ENCODE data around the gene FXYD5. TPM values are rescaled to one million over a fixed set of nuclear protein-coding genes. Genes with fewer than 3 reads are reported as not detected.

FXYD5 gene
- total RNA-seq, 2 experiments from 2014 or later: 587 to 615 TPM

- intact Hi-C loops (cut with DNase I, micrococcal nuclease): no loop called here
- Histone ChIP-seq H3K36me3 (ENCODE audit: insufficient read depth, low read length) (no peaks in the 10 kb centered on the region), H3K27ac (ENCODE audit: low read depth in 1 of 2, low read length in 2 of 2) (no peak overlapping the region), H3K9me3 (ENCODE audit: control insufficient read depth in 1 of 2, insufficient read depth in 1 of 2, low read length in 2 of 2) (peaks cover 0 to 15% of the 10 kb centered on the region in 2 experiments), H3K4me1 (ENCODE audit: insufficient read depth, low read length) (no peaks in the 10 kb centered on the region), H3K27me3 (ENCODE audit: control insufficient read depth in 1 of 2, insufficient read depth in 2 of 2, low read length in 2 of 2) (peaks cover 0 to 2% of the 10 kb centered on the region in 2 experiments), H3K4me3 (ENCODE audit: low read length) (no peak overlapping the region)
- ATAC-seq (ENCODE audit: poor library complexity) (no peak), DNase-seq (no peak)
- Mint-ChIP-seq H3K27me3 (no peaks in the 10 kb centered on the region), H3K9me3 (no peaks in the 10 kb centered on the region), H3K4me1 (ENCODE audit: low read depth) (no peaks in the 10 kb centered on the region), H3K36me3 (ENCODE audit: low read depth) (no peaks in the 10 kb centered on the region), H3K4me3 (no peak overlapping the region), H3K27ac (no peak overlapping the region)
- ChIA-PET CTCF (no interaction called here), POLR2A (no interaction called here)
- no peak for TF ChIP-seq CTCF (IDR thresholded peaks at IDR 0.05)
Measured at GRCh38 chr19:35106291-35106583, 48.3 kb upstream of the FXYD5 start.

DNA sequence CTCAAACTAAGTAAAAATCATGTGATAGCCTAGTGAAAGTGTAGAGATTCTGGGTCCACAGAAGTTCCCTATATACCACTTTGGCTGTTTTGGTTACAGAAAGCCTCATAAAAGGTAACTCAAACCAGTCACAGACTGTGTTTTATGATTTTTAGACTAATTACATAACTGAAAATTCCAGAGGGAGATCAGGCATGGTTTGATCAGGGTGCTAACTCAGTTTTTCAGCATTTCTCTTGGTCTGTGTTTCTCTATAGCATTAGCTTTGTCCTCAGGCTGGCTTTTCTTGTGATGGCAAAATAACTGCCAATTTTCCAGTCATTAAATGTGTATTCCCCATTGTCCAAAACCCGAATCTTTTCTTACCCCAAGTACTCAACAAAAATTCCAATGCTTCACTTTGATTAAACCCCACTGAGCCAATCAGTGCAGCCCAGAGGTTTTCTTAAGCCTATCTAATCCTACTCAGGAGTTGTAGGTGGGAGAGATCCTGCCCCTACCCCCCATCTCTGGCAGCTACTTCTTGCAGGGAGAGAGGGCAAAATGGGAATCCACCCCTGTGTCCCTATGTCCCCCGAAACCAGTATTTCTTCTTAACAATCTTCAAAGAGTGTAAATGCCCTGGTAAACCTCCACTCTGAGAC, 47.5 kb upstream of the FXYD5 start:
- Histone ChIP-seq H3K27me3 (ENCODE audit: control insufficient read depth in 1 of 2, insufficient read depth in 2 of 2, low read length in 2 of 2) (peaks cover 0 to 2% of the 10 kb centered on the region in 2 experiments), H3K4me3 (ENCODE audit: low read length) (no peak overlapping the region), H3K4me1 (ENCODE audit: insufficient read depth, low read length) (no peaks in the 10 kb centered on the region), H3K36me3 (ENCODE audit: insufficient read depth, low read length) (no peaks in the 10 kb centered on the region), H3K9me3 (ENCODE audit: control insufficient read depth in 1 of 2, insufficient read depth in 1 of 2, low read length in 2 of 2) (peaks cover 0 to 15% of the 10 kb centered on the region in 2 experiments), H3K27ac (ENCODE audit: low read depth in 1 of 2, low read length in 2 of 2) (no peak overlapping the region)
- H3K9me3 Mint-ChIP-seq: no peaks in the 10 kb centered on the region
- no peak for ATAC-seq (ENCODE audit: poor library complexity)
- H3K27ac Mint-ChIP-seq: no peak overlapping the region
- no peaks in the 10 kb centered on the region for H3K27me3 Mint-ChIP-seq
- ChIA-PET POLR2A (no interaction called here), CTCF (no interaction called here)
- no peak for DNase-seq
- H3K4me1 Mint-ChIP-seq (ENCODE audit: low read depth): no peaks in the 10 kb centered on the region
- no peaks in the 10 kb centered on the region for H3K36me3 Mint-ChIP-seq (ENCODE audit: low read depth)
- intact Hi-C loops (cut with DNase I, micrococcal nuclease): no loop called here
- no peak for TF ChIP-seq CTCF (IDR thresholded peaks at IDR 0.05)
- no peak overlapping the region for H3K4me3 Mint-ChIP-seq

- no peaks in the 10 kb centered on the region for H3K36me3 ChIP-seq (ENCODE audit: insufficient read depth, low read length)
- H3K36me3 Mint-ChIP-seq (ENCODE audit: low read depth): no peaks in the 10 kb centered on the region
- DNase-seq: no peak
- no peak for TF ChIP-seq CTCF (IDR thresholded peaks at IDR 0.05)
- no peaks in the 10 kb centered on the region for H3K4me1 ChIP-seq (ENCODE audit: insufficient read depth, low read length)
- no peaks in the 10 kb centered on the region for H3K9me3 Mint-ChIP-seq
- intact Hi-C loops (cut with DNase I, micrococcal nuclease): no loop called here
- H3K9me3 ChIP-seq (ENCODE audit: control insufficient read depth in 1 of 2, insufficient read depth in 1 of 2, low read length in 2 of 2): peaks cover 0 to 15% of the 10 kb centered on the region in 2 experiments
- no peak overlapping the region for H3K4me3 ChIP-seq (ENCODE audit: low read length)
- CTCF ChIA-PET: no interaction called here
- ATAC-seq (ENCODE audit: poor library complexity): no peak
- no peaks in the 10 kb centered on the region for H3K27me3 Mint-ChIP-seq
- no peak overlapping the region for H3K27ac Mint-ChIP-seq
- peaks cover 0 to 2% of the 10 kb centered on the region in 2 experiments for H3K27me3 ChIP-seq (ENCODE audit: control insufficient read depth in 1 of 2, insufficient read depth in 2 of 2, low read length in 2 of 2)
- no peak overlapping the region for H3K4me3 Mint-ChIP-seq
- no peaks in the 10 kb centered on the region for H3K4me1 Mint-ChIP-seq (ENCODE audit: low read depth)
- POLR2A ChIA-PET: no interaction called here
- H3K27ac ChIP-seq (ENCODE audit: low read depth in 1 of 2, low read length in 2 of 2): no peak overlapping the region
Measured at GRCh38 chr19:35107545-35107944, 47.0 kb upstream of the FXYD5 start.

Data from CD4-positive, alpha-beta T cell (primary cell).